GM19023 (cell line): ENCODE data around the gene IFI44L.

ENCODE experiments used
- ATAC-seq: cut with Tn5 transposase; IDR thresholded peaks from one replicate; pipeline ENCODE4 v1.9.1; 2021; ENCODE audit warnings: mild to moderate bottlenecking, moderate library complexity; ENCODE audit not compliant: unreplicated experiment

IFI44L gene

DNA sequence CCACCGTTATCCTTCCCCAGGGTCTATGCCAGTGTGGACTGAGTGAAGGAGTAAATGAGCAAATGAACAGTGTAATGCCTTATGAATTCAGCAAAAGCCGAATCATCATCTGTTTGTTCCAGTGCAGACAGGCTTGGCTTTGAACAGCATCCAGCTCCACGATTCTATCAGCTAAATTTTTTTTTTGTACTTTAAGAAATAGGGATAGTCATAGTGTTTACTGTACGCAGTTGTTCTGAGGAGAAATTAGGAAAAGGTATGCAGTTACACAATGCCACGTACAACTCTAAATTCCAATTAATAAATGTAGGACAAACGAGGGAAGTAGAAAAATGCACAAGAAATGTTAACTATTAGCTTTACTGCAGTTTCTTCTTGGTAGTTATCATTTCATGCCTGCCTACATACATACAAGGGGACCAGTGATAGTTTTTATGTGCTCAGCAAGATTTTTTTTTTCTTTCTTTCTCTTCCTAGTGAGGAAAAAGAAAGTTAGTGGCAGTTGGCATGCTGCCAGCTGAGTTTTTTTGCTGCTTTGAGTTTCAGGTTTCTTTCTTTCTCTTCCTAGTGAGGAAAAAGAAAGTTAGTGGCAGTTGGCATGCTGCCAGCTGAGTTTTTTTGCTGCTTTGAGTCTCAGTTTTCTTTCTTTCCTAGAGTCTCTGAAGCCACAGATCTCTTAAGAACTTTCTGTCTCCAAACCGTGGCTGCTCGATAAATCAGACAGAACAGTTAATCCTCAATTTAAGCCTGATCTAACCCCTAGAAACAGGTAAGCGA is at the start of gene IFI44L:
IFI44L (plus strand) TSS at position 646 of the 777 bp plus-strand sequence. CDS start 7,468 bp downstream, outside the sequence.
- ATAC-seq = peak; percentile 33

DNA sequence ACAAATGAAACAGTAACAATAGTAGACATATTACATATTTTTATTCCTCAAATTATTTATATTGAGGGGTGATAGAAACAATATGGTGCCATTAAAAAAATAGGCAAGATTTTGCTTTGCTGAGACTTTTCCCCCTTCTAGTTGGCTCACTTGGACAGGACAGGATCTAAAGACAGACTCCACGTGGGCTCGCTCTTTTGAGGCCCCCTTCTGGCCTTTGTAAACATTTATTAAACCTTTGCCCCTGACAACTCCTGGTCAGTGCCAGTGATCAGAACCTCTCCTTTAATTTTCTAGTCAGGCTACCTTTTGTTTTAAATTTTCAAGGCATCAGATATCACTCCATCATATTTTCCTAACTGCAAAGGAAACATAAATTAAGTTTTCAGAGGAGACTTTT is 49.7 kb upstream of the IFI44L start:
- no peak for ATAC-seq

GRCh38 chr1:78577257-78578100 is 42.8 kb upstream of the IFI44L start:
- no peak for ATAC-seq

DNA sequence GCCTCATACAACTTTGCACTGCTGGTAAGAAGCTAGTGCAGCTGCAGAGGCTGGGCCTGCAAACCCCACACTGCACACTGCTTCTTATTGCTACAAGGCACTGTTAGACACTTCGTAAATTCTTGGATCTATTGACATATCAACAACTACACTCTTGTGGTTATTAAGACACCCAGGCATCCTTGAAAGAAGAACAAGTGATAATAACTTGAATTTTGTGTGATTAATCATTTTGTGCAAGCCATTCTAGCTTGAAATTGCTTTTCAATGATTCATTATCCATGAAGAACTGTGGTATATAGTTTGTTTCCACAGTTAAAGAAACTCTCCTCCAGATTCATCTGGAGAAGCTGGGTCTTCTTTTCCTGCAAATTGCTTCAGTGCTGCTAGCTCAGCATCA is 33.7 kb upstream of the IFI44L start:
- no peak for ATAC-seq

- ATAC-seq = no peak
Measured at GRCh38 chr1:78587211-78587610, 33.0 kb upstream of the IFI44L start.

DNA sequence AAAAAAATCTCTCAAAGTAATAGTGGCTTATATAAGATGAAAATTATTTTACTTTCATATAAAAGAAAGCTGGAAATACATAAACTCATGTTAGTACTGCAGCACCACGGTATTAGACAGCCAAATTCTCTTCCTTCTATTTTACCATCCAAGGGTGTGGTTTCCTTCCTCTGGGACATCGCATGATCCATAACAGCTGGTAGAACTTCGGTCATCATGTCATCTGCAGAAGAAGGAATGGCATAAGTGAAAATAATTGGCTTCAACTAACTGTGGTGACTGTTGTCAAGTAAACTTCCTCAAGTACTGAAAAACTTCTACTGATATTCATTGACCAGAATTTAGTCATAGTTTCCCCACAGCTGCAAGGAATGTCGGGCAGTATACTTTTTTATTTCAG is 28.3 kb upstream of the IFI44L start:
- ATAC-seq = no peak

- no peak for ATAC-seq
Measured at GRCh38 chr1:78599294-78599693, 21.0 kb upstream of the IFI44L start.

GRCh38 chr1:78601068-78601467 is 19.2 kb upstream of the IFI44L start:
- ATAC-seq = no peak

GRCh38 chr1:78603206-78603605 is 17.0 kb upstream of the IFI44L start:
- ATAC-seq = no peak

- no peak for ATAC-seq
Measured at GRCh38 chr1:78604643-78605042, 15.6 kb upstream of the IFI44L start.

GRCh38 chr1:78606274-78606673 is 14.0 kb upstream of the IFI44L start:
- ATAC-seq = no peak

DNA sequence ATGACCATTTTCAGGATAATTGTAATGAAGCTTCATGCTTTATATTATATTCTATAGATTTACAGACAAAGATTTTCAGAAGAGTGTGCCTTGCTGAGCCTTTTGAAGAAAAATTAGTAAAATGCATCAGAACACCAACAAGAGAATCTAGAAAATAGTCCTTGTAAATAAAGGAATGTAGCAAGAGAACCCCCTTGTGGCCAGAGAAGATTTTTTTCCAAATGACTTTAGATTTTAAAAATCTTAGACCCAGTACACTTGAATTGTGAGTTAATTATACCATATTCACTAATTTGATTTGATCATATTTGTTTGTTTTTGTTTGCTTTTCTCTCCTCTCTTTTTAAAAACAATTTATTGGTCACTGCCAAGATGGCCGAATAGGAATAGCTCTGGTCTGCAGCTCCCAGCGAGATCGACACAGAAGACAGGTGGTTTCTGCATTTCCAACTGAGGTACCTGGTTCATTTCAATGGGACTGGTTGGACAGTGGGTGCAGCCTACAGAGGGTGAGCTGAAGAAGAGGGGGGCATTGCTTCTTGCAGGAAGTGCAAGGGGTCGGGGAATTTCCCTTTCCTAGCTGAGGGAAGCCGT is 12.8 kb upstream of the IFI44L start:
- no peak for ATAC-seq

- ATAC-seq = no peak
Measured at GRCh38 chr1:78607944-78608343, 12.3 kb upstream of the IFI44L start.

- peak; percentile 48 for ATAC-seq
Measured at GRCh38 chr1:78617615-78618026, 2.6 kb upstream of the IFI44L start.

GRCh38 chr1:78619032-78619431 is 1.2 kb upstream of the IFI44L start:
- no peak for ATAC-seq

DNA sequence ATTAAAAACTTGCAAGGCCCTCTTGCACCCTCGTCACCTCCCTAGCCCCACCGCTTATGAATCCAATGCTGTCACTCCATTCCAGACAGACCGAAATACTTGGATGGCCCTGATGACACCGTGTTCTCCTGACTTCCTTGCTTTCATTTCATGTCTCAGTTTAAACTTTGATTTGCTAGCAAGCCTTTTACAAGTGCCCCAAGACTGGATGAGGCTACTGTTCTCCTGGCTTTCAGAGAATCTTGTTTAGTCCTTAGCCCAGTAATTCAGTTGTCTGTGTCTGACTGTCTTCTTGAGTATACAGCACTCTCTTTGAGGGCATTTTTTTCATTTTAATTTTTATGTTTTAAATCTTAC is 824 bp upstream of the IFI44L start:
- peak; percentile 7 for ATAC-seq

- no peak for ATAC-seq
Measured at GRCh38 chr1:78620666-78621065, 418 bp downstream of the IFI44L start.

DNA sequence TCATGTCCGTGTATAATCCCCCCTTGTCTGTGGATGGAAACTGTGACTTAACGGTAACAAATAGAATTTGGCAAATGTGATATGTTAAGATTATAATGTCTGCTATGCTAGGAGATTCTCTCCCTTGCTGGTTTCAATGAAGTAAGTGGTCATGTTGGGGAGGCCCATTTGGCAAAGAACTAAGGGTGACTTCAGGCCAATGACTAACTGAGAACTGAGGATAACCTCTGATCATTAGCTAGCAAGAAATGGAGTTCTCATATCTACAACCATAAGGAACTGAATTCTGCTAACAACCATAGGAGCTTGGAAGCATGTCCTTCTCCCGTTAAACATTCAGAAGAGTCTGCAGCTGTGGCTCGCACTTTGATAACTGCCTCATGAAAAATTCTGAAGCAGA is 2.3 kb downstream of the IFI44L start:
- no peak for ATAC-seq

GRCh38 chr1:78624035-78624434 is 3.8 kb downstream of the IFI44L start:
- ATAC-seq = no peak

- no peak for ATAC-seq
Measured at GRCh38 chr1:78627321-78627720, 7.1 kb downstream of the IFI44L start.

GRCh38 chr1:78630600-78630999 is 10.4 kb downstream of the IFI44L start:
- no peak for ATAC-seq

GRCh38 chr1:78633209-78633608 is 13.0 kb downstream of the IFI44L start:
- no peak for ATAC-seq
